ENCODE data around the gene GNG13. TPM values are rescaled to one million over a fixed set of nuclear protein-coding genes. Genes with fewer than 3 reads are reported as not detected.
"Not testable (repeated sequence)": the region's sequence is repeated elsewhere in the genome, so short reads cannot be mapped to it uniquely, and the experiment has no call there.

GNG13 gene
- total RNA-seq, 2 experiments from 2014 or later, result not detected

- Mint-ChIP-seq H3K27ac (no peak overlapping the region), H3K4me3 (no peak overlapping the region), H3K4me1 (ENCODE audit: low read depth) (no peaks in the 10 kb centered on the region), H3K27me3 (ENCODE audit: low read depth) (peaks cover 11% of the 10 kb centered on the region), H3K9me3 (no peaks in the 10 kb centered on the region), H3K36me3 (ENCODE audit: low read depth) (no peaks in the 10 kb centered on the region)
- intact Hi-C loops (cut with micrococcal nuclease), result no loop called here
- DNase-seq, result no peak
- CTCF ChIA-PET, result no interaction called here
Measured at GRCh38 chr16:828891-829290, 28.4 kb upstream of the GNG13 start.

- Mint-ChIP-seq H3K4me1 (ENCODE audit: low read depth) (no peaks in the 10 kb centered on the region), H3K36me3 (ENCODE audit: low read depth) (no peaks in the 10 kb centered on the region), H3K27me3 (ENCODE audit: low read depth) (peaks cover 14% of the 10 kb centered on the region), H3K9me3 (no peaks in the 10 kb centered on the region), H3K27ac (no peak overlapping the region), H3K4me3 (no peak overlapping the region)
- CTCF ChIA-PET, result no interaction called here
- intact Hi-C loops (cut with micrococcal nuclease), result no loop called here
- no peak for DNase-seq
Measured at GRCh38 chr16:827513-827912, 27.0 kb upstream of the GNG13 start.

GRCh38 chr16:825341-826061 lies 25.0 kb upstream of the GNG13 start:
- Mint-ChIP-seq H3K27ac (no peak overlapping the region), H3K4me3 (no peak overlapping the region)

GRCh38 chr16:824601-825000 lies 24.1 kb upstream of the GNG13 start:
- Mint-ChIP-seq H3K4me1 (ENCODE audit: low read depth) (peaks cover 8% of the 10 kb centered on the region), H3K27ac (no peak overlapping the region), H3K27me3 (ENCODE audit: low read depth) (peaks cover 20% of the 10 kb centered on the region), H3K9me3 (no peaks in the 10 kb centered on the region), H3K36me3 (ENCODE audit: low read depth) (no peaks in the 10 kb centered on the region), H3K4me3 (no peak overlapping the region)
- CTCF ChIA-PET, result no interaction called here
- intact Hi-C loops (cut with micrococcal nuclease), result no loop called here
- no peak for DNase-seq

More at GRCh38 chr16:825341-826061, 25.0 kb upstream of the GNG13 start:
- CTCF ChIA-PET, result no interaction called here
- Mint-ChIP-seq H3K27me3 (ENCODE audit: low read depth) (peaks cover 21% of the 10 kb centered on the region), H3K4me1 (ENCODE audit: low read depth) (peaks cover 3% of the 10 kb centered on the region), H3K9me3 (no peaks in the 10 kb centered on the region), H3K36me3 (ENCODE audit: low read depth) (no peaks in the 10 kb centered on the region)
- intact Hi-C loops (cut with micrococcal nuclease), result no loop called here
- DNase-seq, result no peak

- Mint-ChIP-seq H3K9me3 (no peaks in the 10 kb centered on the region), H3K36me3 (ENCODE audit: low read depth) (no peaks in the 10 kb centered on the region)
- intact Hi-C loops (cut with micrococcal nuclease), result no loop called here
Measured at GRCh38 chr16:824194-824593, 23.7 kb upstream of the GNG13 start.

GRCh38 chr16:822909-823297 lies 22.4 kb upstream of the GNG13 start:
- intact Hi-C loops (cut with micrococcal nuclease), result no loop called here
- CTCF ChIA-PET, result no interaction called here
- Mint-ChIP-seq H3K4me3 (no peak overlapping the region), H3K27ac (no peak overlapping the region), H3K36me3 (ENCODE audit: low read depth) (no peaks in the 10 kb centered on the region), H3K4me1 (ENCODE audit: low read depth) (peaks cover 12% of the 10 kb centered on the region), H3K27me3 (ENCODE audit: low read depth) (peaks cover 20% of the 10 kb centered on the region), H3K9me3 (no peaks in the 10 kb centered on the region)
- DNase-seq, result no peak

More at GRCh38 chr16:824194-824593, 23.7 kb upstream of the GNG13 start:
- H3K4me1 Mint-ChIP-seq (ENCODE audit: low read depth), result peaks cover 11% of the 10 kb centered on the region
- peaks cover 20% of the 10 kb centered on the region for H3K27me3 Mint-ChIP-seq (ENCODE audit: low read depth)
- DNase-seq, result no peak
- CTCF ChIA-PET, result no interaction called here
- H3K4me3 Mint-ChIP-seq, result no peak overlapping the region
- H3K27ac Mint-ChIP-seq, result no peak overlapping the region

- intact Hi-C loops (cut with micrococcal nuclease), result no loop called here
- no peaks in the 10 kb centered on the region for H3K9me3 Mint-ChIP-seq
- peaks cover 12% of the 10 kb centered on the region for H3K4me1 Mint-ChIP-seq (ENCODE audit: low read depth)
- H3K36me3 Mint-ChIP-seq (ENCODE audit: low read depth), result no peaks in the 10 kb centered on the region
- CTCF ChIA-PET, result no interaction called here
- H3K4me3 Mint-ChIP-seq, result no peak overlapping the region
- H3K27me3 Mint-ChIP-seq (ENCODE audit: low read depth), result peaks cover 20% of the 10 kb centered on the region
- no peak overlapping the region for H3K27ac Mint-ChIP-seq
- DNase-seq, result no peak
Measured at GRCh38 chr16:822174-822908, 21.8 kb upstream of the GNG13 start.

- Mint-ChIP-seq H3K27ac (no peak overlapping the region), H3K27me3 (ENCODE audit: low read depth) (peaks cover 20% of the 10 kb centered on the region), H3K36me3 (ENCODE audit: low read depth) (no peaks in the 10 kb centered on the region), H3K9me3 (no peaks in the 10 kb centered on the region), H3K4me3 (no peak overlapping the region), H3K4me1 (ENCODE audit: low read depth) (peaks cover 12% of the 10 kb centered on the region)
- CTCF ChIA-PET, result no interaction called here
- no peak for DNase-seq
- intact Hi-C loops (cut with micrococcal nuclease), result no loop called here
Measured at GRCh38 chr16:821751-822150, 21.2 kb upstream of the GNG13 start.

- Mint-ChIP-seq H3K9me3 (no peaks in the 10 kb centered on the region), H3K4me1 (ENCODE audit: low read depth) (peaks cover 12% of the 10 kb centered on the region), H3K36me3 (ENCODE audit: low read depth) (no peaks in the 10 kb centered on the region), H3K27ac (no peak overlapping the region), H3K4me3 (no peak overlapping the region), H3K27me3 (ENCODE audit: low read depth) (peaks cover 19% of the 10 kb centered on the region)
- DNase-seq, result no peak
- intact Hi-C loops (cut with micrococcal nuclease), result no loop called here
- CTCF ChIA-PET, result interaction anchor here (0.7 kb wide), 1 partner anchor 237 kb away, joined by 3 read pairs; no protein-coding TSS in a partner anchor
Measured at GRCh38 chr16:820748-821147, 20.2 kb upstream of the GNG13 start.

GRCh38 chr16:820044-820408 lies 19.5 kb upstream of the GNG13 start:
- H3K4me3 Mint-ChIP-seq; intact Hi-C loops (cut with micrococcal nuclease); DNase-seq; H3K27ac Mint-ChIP-seq; H3K9me3 Mint-ChIP-seq; H3K36me3 Mint-ChIP-seq (ENCODE audit: low read depth): not testable (repeated sequence)
- CTCF ChIA-PET, result interaction anchor here (0.7 kb wide), 2 partner anchors 66 to 237 kb away, joined by 3 to 4 read pairs; no protein-coding TSS in a partner anchor
- H3K27me3 Mint-ChIP-seq (ENCODE audit: low read depth), result peaks cover 16% of the 10 kb centered on the region
- H3K4me1 Mint-ChIP-seq (ENCODE audit: low read depth), result peaks cover 12% of the 10 kb centered on the region

- no peak overlapping the region for H3K4me3 Mint-ChIP-seq
- CTCF ChIA-PET, result interaction anchor here (0.7 kb wide), 1 partner anchor 65 kb away, joined by 4 read pairs; no protein-coding TSS in a partner anchor
- peaks cover 12% of the 10 kb centered on the region for H3K4me1 Mint-ChIP-seq (ENCODE audit: low read depth)
- H3K36me3 Mint-ChIP-seq (ENCODE audit: low read depth), result no peaks in the 10 kb centered on the region
- peak; percentile 45 for DNase-seq
- H3K27me3 Mint-ChIP-seq (ENCODE audit: low read depth), result peaks cover 20% of the 10 kb centered on the region
- no peaks in the 10 kb centered on the region for H3K9me3 Mint-ChIP-seq
- intact Hi-C loops (cut with micrococcal nuclease), result no loop called here
- no peak overlapping the region for H3K27ac Mint-ChIP-seq
Measured at GRCh38 chr16:819336-820043, 19.0 kb upstream of the GNG13 start.

- CTCF ChIA-PET, result no interaction called here
- Mint-ChIP-seq H3K9me3 (no peaks in the 10 kb centered on the region), H3K4me1 (ENCODE audit: low read depth) (peaks cover 14% of the 10 kb centered on the region), H3K36me3 (ENCODE audit: low read depth) (no peaks in the 10 kb centered on the region), H3K27me3 (ENCODE audit: low read depth) (peaks cover 23% of the 10 kb centered on the region), H3K4me3 (no peak overlapping the region), H3K27ac (no peak overlapping the region)
- intact Hi-C loops (cut with micrococcal nuclease), result no loop called here
- no peak for DNase-seq
Measured at GRCh38 chr16:818592-818991, 18.1 kb upstream of the GNG13 start.
